HCT116 (cell line): Measurements from ENCODE around the gene SOX1. TPM values are rescaled to one million over a fixed set of nuclear protein-coding genes. Genes with fewer than 3 reads are reported as not detected.

Source experiments
- ATAC-seq: fragments of 200-7000 bp; cut with Tn5 transposase; 2 replicates; pipeline ENCODE4 v1.9.1; 2020; ENCODE audit warnings: mild to moderate bottlenecking, moderate library complexity
- BruUV-seq: library from RNA; stranded (reverse); fragments of 400-500 nt; replicated peaks from 2 replicates; lab custom pipeline; 2021; lab: Mats Ljungman, UMichigan
- CTCF ChIA-PET: fragments of 300-600 bp; sonication (Branson Sonifier 250); formaldehyde crosslinking; loops from one replicate; lab custom pipeline; 2021; ENCODE audit warnings: antibody characterized with exemption; lab: Charles Lee
- POLR2A ChIA-PET: fragments of 300-600, 350-600 bp; sonication (Branson Sonifier 250); formaldehyde crosslinking; loops from one replicate; lab custom pipeline; 2021; ENCODE audit warnings: antibody characterized with exemption; lab: Charles Lee
- RAD21 ChIA-PET, 2 experiments: fragments of 300-600 bp; sonication (Branson Sonifier 250); formaldehyde crosslinking; loops; one replicate each; lab custom pipeline; 2023; ENCODE audit warnings: low total read pairs in 2 of 2; ENCODE audit not compliant: uncharacterized antibody in 2 of 2, unreplicated experiment in 2 of 2, low non-redundant PET in 1 of 2; lab: Charles Lee
- DNase-seq: peaks from one replicate; pipeline ENCODE4 v3.0.0-alpha.2; 2010; ENCODE audit warnings: low read depth, low spot score
- H2AFZ ChIP-seq: fragments of 200-600 bp; shearing (Covaris generic), sonication (generic); 2 replicates; pipeline ENCODE4 v1.6.1; 2017; ENCODE audit warnings: low read depth, mixed run types, mixed read lengths, antibody characterized with exemption, low read length; ENCODE audit not compliant: poor library complexity, severe bottlenecking
- H3K27ac ChIP-seq: 2 replicates; pipeline ENCODE4 v1.5.1; 2012; ENCODE audit warnings: low read depth, low read length
- H3K27me3 ChIP-seq: fragments of 200-600 bp; sonication (generic); 2 replicates; pipeline ENCODE4 v1.6.1; 2016; ENCODE audit warnings: mixed run types, low read length, mixed read lengths; ENCODE audit not compliant: insufficient read depth
- H3K36me3 ChIP-seq, 2 experiments: fragments of 200-500 bp in 1 of 2; fragments of 200-600 bp in 1 of 2; sonication (Bioruptor generic) in 1 of 2; sonication (generic) in 1 of 2; 2 replicates each; pipeline versions ENCODE4 v1.5.1 to v1.6.1; 2014 to 2016; ENCODE audit warnings: low read length in 2 of 2, inconsistent platforms in 1 of 2, mixed read lengths in 1 of 2, mixed run types in 1 of 2; ENCODE audit not compliant: insufficient read depth in 2 of 2, control insufficient read depth in 1 of 2
- H3K4me1 ChIP-seq, 2 experiments: fragments of 200-600 bp in 1 of 2; sonication (generic) in 1 of 2; 2 replicates each; pipeline versions ENCODE4 v1.5.1 to v1.6.1; 2012 to 2017; ENCODE audit warnings: low read length in 2 of 2, inconsistent platforms in 1 of 2, mild to moderate bottlenecking in 1 of 2, mixed read lengths in 1 of 2, mixed run types in 1 of 2, moderate library complexity in 1 of 2; ENCODE audit not compliant: insufficient read depth in 2 of 2, control insufficient read depth in 1 of 2
- H3K4me2 ChIP-seq: fragments of 200-600 bp; sonication (generic); 2 replicates; pipeline ENCODE4 v1.6.1; 2017; ENCODE audit warnings: mixed run types, low read length, mixed read lengths
- H3K4me3 ChIP-seq, 2 experiments: fragments of 200-600 bp in 1 of 2; sonication (generic) in 1 of 2; replicated peaks in 1 of 2; 2 replicates each; pipeline ENCODE4 v1.5.1; 2011 to 2016; ENCODE audit warnings: low read length in 2 of 2, control low read depth in 1 of 2, low read depth in 1 of 2, mild to moderate bottlenecking in 1 of 2, mixed read lengths in 1 of 2, mixed run types in 1 of 2
- H3K79me2 ChIP-seq: fragments of 200-600 bp; sonication (generic); 2 replicates; pipeline ENCODE4 v1.6.1; 2017; ENCODE audit warnings: mild to moderate bottlenecking, mixed run types, low read length, moderate library complexity, mixed read lengths; ENCODE audit not compliant: insufficient read depth
- H3K9ac ChIP-seq: fragments of 200-600 bp; sonication (generic); 2 replicates; pipeline ENCODE4 v1.6.1; 2016; ENCODE audit warnings: low read length, mixed read lengths
- H3K9me2 ChIP-seq: fragments of 200-600 bp; sonication (generic), shearing (Covaris generic); 2 replicates; pipeline ENCODE4 v1.6.1; 2017; ENCODE audit warnings: mixed run types, mild to moderate bottlenecking, moderate library complexity; ENCODE audit not compliant: insufficient read depth
- H3K9me3 ChIP-seq, 2 experiments: fragments of 200-500 bp in 1 of 2; fragments of 200-600 bp in 1 of 2; sonication (Bioruptor generic) in 1 of 2; sonication (generic) in 1 of 2; 2 replicates each; pipeline ENCODE4 v1.6.1; 2014 to 2017; ENCODE audit warnings: low read length in 2 of 2, mixed read lengths in 2 of 2, inconsistent platforms in 1 of 2, low read depth in 1 of 2, mild to moderate bottlenecking in 1 of 2, mixed run types in 1 of 2, moderate library complexity in 1 of 2; ENCODE audit not compliant: control insufficient read depth in 1 of 2, insufficient read depth in 1 of 2
- H4K20me1 ChIP-seq: fragments of 200-600 bp; sonication (generic), shearing (Covaris generic); 2 replicates; pipeline ENCODE4 v1.6.1; 2017; ENCODE audit warnings: mixed run types, mild to moderate bottlenecking, moderate library complexity; ENCODE audit not compliant: insufficient read depth
- CBX3 ChIP-seq: IDR thresholded peaks from 2 replicates; pipeline ENCODE4 v1.6.1; 2012; ENCODE audit warnings: low read depth
- CTCF ChIP-seq, 3 experiments: fragments of 200-600 bp in 1 of 3; sonication (generic) in 1 of 3; IDR thresholded peaks in 2 of 3; conservative IDR thresholded peaks in 1 of 3; 2 replicates each; pipeline ENCODE4 v1.5.1; 2012 to 2017; ENCODE audit warnings: low read depth in 2 of 3, low read length in 2 of 3, antibody characterized with exemption in 1 of 3, borderline replicate concordance in 1 of 3, control low read depth in 1 of 3, mild to moderate bottlenecking in 1 of 3, mixed read lengths in 1 of 3, mixed run types in 1 of 3, moderate library complexity in 1 of 3; ENCODE audit not compliant: insufficient read depth in 1 of 3
- EGR1 ChIP-seq: IDR thresholded peaks from 2 replicates; pipeline ENCODE4 v1.6.1; 2012; ENCODE audit warnings: low read depth
- ELF1 ChIP-seq: IDR thresholded peaks from 2 replicates; pipeline ENCODE4 v1.6.1; 2012; ENCODE audit warnings: low read depth, borderline replicate concordance
- EZH2 ChIP-seq: fragments of 200-600 bp; sonication (generic); IDR thresholded peaks from 2 replicates; pipeline ENCODE4 v1.6.1; 2017; ENCODE audit warnings: antibody characterized with exemption, mixed run types
- EZH2phosphoT487 ChIP-seq: fragments of 200-600 bp; IDR thresholded peaks from 2 replicates; pipeline ENCODE4 v1.6.1; 2018; ENCODE audit warnings: antibody characterized with exemption, borderline replicate concordance
- FOSL1 ChIP-seq: IDR thresholded peaks from 2 replicates; pipeline ENCODE4 v1.6.1; 2012; ENCODE audit warnings: low read depth
- JUND ChIP-seq: IDR thresholded peaks from 2 replicates; pipeline ENCODE4 v1.6.1; 2012
- POLR2A ChIP-seq: IDR thresholded peaks from 2 replicates; pipeline ENCODE4 v1.7.0; 2011; ENCODE audit warnings: borderline replicate concordance; ENCODE audit not compliant: insufficient read depth, insufficient read length; ENCODE audit errors: extremely low read depth
- POLR2AphosphoS5 ChIP-seq: IDR thresholded peaks from 2 replicates; pipeline ENCODE4 v1.6.1; 2011; ENCODE audit warnings: mild to moderate bottlenecking, low read depth, low read length, moderate library complexity
- RAD21 ChIP-seq: IDR thresholded peaks from 2 replicates; pipeline ENCODE4 v1.6.1; 2012; ENCODE audit warnings: low read depth, mild to moderate bottlenecking
- SIN3A ChIP-seq: IDR thresholded peaks from 2 replicates; pipeline ENCODE4 v1.6.1; 2012; ENCODE audit warnings: low read depth
- SRF ChIP-seq: IDR thresholded peaks from 2 replicates; pipeline ENCODE4 v1.6.1; 2012; ENCODE audit warnings: low read depth
- TCF7L2 ChIP-seq: IDR thresholded peaks from 2 replicates; pipeline ENCODE4 v1.7.0; 2011; ENCODE audit warnings: borderline replicate concordance, inconsistent platforms; ENCODE audit not compliant: insufficient read depth, insufficient read length; ENCODE audit errors: extremely low read depth
- YY1 ChIP-seq: IDR thresholded peaks from 2 replicates; pipeline ENCODE4 v1.6.1; 2011; ENCODE audit warnings: low read length, low read depth, moderate library complexity, mild to moderate bottlenecking; ENCODE audit not compliant: insufficient replicate concordance; ENCODE audit errors: extremely low read depth
- ZBTB33 ChIP-seq: IDR thresholded peaks from 2 replicates; pipeline ENCODE4 v1.6.1; 2011; ENCODE audit warnings: mild to moderate bottlenecking, low read length, moderate library complexity; ENCODE audit not compliant: insufficient replicate concordance; ENCODE audit errors: extremely low read depth
- ZFX ChIP-seq: fragments of 450-650 bp; IDR thresholded peaks from 2 replicates; pipeline ENCODE4 v1.6.1; 2017
- ZNF274 ChIP-seq: fragments of 200-500 bp; sonication (Bioruptor generic); IDR thresholded peaks from 2 replicates; pipeline ENCODE4 v1.6.1; 2014; ENCODE audit warnings: mild to moderate bottlenecking, low read depth, low read length, inconsistent platforms
- intact Hi-C: fragments of 100-400 bp; cut with micrococcal nuclease; formaldehyde crosslinking; loops from 2 replicates; pipeline ENCODE4 v1.10.0; 2022
- total RNA-seq: library from RNA; stranded (reverse); gene quantifications from one replicate; pipeline ENCODE4 v1.2.1, GENCODE V29; 2021; ENCODE audit not compliant: unreplicated experiment
- TF ChIP-seq, protein P1 (sequence below): IDR thresholded peaks from 2 replicates; pipeline ENCODE4 v1.6.1; 2012; ENCODE audit warnings: low read depth

The SOX1 gene
- total RNA-seq, 1 experiment from 2014 or later, result not detected

GRCh38 chr13:112115403-112116091, 48.6 kb downstream of the SOX1 start:
- no peak overlapping the region for H3K4me2 ChIP-seq
- CTCF ChIA-PET, result no interaction called here
- DNase-seq, result no peak
- H3K79me2 ChIP-seq, result no peaks in the 10 kb centered on the region
- no peak overlapping the region for H3K4me3 ChIP-seq
- H3K4me1 ChIP-seq, result peaks cover 0 to 10% of the 10 kb centered on the region in 2 experiments; a peak in 1 of 4 replicates
- peaks cover 24% of the 10 kb centered on the region; the same call in 1 of the 2 replicates for H3K27me3 ChIP-seq
- H3K36me3 ChIP-seq, result no peaks in the 10 kb centered on the region
- no TSS peak for BruUV-seq
- intact Hi-C loops, result no loop called here
- ATAC-seq, result no peak
- TF ChIP-seq POLR2AphosphoS5 (no peak), RAD21 (no peak), JUND (no peak), EZH2 (no peak), ZNF274 (no peak), CBX3 (no peak), ZFX (no peak), SRF (no peak), EZH2phosphoT487 (no peak), CTCF (IDR thresholded peaks at IDR 0.05 in 2 of 3, conservative IDR thresholded peaks at IDR 0.05 in 1 of 3; ENCODE audit: borderline replicate concordance in 1 of 3, insufficient read depth in 1 of 3, low read depth in 2 of 3, low read length in 2 of 3) (no peak), EGR1 (no peak), FOSL1 (no peak), YY1 (no peak), ELF1 (no peak), TCF7L2 (no peak), POLR2A (no peak), ZBTB33 (no peak), SIN3A (no peak)
- TF ChIP-seq, protein P1, sequence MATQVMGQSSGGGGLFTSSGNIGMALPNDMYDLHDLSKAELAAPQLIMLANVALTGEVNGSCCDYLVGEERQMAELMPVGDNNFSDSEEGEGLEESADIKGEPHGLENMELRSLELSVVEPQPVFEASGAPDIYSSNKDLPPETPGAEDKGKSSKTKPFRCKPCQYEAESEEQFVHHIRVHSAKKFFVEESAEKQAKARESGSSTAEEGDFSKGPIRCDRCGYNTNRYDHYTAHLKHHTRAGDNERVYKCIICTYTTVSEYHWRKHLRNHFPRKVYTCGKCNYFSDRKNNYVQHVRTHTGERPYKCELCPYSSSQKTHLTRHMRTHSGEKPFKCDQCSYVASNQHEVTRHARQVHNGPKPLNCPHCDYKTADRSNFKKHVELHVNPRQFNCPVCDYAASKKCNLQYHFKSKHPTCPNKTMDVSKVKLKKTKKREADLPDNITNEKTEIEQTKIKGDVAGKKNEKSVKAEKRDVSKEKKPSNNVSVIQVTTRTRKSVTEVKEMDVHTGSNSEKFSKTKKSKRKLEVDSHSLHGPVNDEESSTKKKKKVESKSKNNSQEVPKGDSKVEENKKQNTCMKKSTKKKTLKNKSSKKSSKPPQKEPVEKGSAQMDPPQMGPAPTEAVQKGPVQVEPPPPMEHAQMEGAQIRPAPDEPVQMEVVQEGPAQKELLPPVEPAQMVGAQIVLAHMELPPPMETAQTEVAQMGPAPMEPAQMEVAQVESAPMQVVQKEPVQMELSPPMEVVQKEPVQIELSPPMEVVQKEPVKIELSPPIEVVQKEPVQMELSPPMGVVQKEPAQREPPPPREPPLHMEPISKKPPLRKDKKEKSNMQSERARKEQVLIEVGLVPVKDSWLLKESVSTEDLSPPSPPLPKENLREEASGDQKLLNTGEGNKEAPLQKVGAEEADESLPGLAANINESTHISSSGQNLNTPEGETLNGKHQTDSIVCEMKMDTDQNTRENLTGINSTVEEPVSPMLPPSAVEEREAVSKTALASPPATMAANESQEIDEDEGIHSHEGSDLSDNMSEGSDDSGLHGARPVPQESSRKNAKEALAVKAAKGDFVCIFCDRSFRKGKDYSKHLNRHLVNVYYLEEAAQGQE, result no peak
- H3K9me3 ChIP-seq, result no peaks in the 10 kb centered on the region
- no peak overlapping the region for H3K27ac ChIP-seq
- H3K9ac ChIP-seq, result no peak overlapping the region
- RAD21 ChIA-PET, result no interaction called here
- no peak overlapping the region for H2AFZ ChIP-seq
- POLR2A ChIA-PET, result no interaction called here
- no peaks in the 10 kb centered on the region for H4K20me1 ChIP-seq
- H3K9me2 ChIP-seq, result no peaks in the 10 kb centered on the region
